Endothelial cell of umbilical vein (primary cell): ENCODE data around the gene CXCL10. TPM values are rescaled to one million over a fixed set of nuclear protein-coding genes. Genes with fewer than 3 reads are reported as not detected.

Experiments used
- BruUV-seq: library from RNA; stranded (reverse); fragments of 400-500 nt; replicated peaks from 2 replicates; lab custom pipeline; 2021; lab: Mats Ljungman, UMichigan
- CTCF ChIA-PET: fragments of 300-600, 350-600 bp; sonication (Branson Sonifier 250); formaldehyde crosslinking; loops from one replicate; lab custom pipeline; 2021; ENCODE audit warnings: antibody characterized with exemption, inconsistent platforms; lab: Charles Lee
- POLR2A ChIA-PET: fragments of 300-600, 350-600 bp; sonication (Branson Sonifier 250); formaldehyde crosslinking; loops from one replicate; lab custom pipeline; 2021; ENCODE audit warnings: antibody characterized with exemption, inconsistent platforms; lab: Charles Lee
- DNase-seq: peaks from one replicate; pipeline ENCODE4 v3.0.0-alpha.2; 2011; ENCODE audit warnings: low read depth, low spot score
- FAIRE-seq: peaks from 2 replicates; lab custom pipeline; 2011; peaks lifted over from hg19 to GRCh38; lab: Jason Lieb, UNC
- H2AFZ ChIP-seq: 2 replicates; pipeline ENCODE4 v1.6.0; 2012; ENCODE audit warnings: low read depth, low read length, control low read depth, inconsistent platforms
- H3K27ac ChIP-seq: 2 replicates; pipeline ENCODE4 v1.5.1; 2011; ENCODE audit warnings: low read depth, mild to moderate bottlenecking, control low read depth, low read length, moderate library complexity; ENCODE audit not compliant: insufficient read depth
- H3K27me3 ChIP-seq, 2 experiments: 2 replicates each; pipeline versions ENCODE4 v1.6.0 to v1.6.1; 2011; ENCODE audit warnings: low read length in 2 of 2, mixed read lengths in 1 of 2; ENCODE audit not compliant: control insufficient read depth in 2 of 2, insufficient read depth in 2 of 2
- H3K36me3 ChIP-seq, 2 experiments: 2 replicates in 1 of 2; 3 replicates in 1 of 2; pipeline ENCODE4 v1.5.1; 2011; ENCODE audit warnings: low read length in 2 of 2, mild to moderate bottlenecking in 1 of 2, moderate library complexity in 1 of 2; ENCODE audit not compliant: control insufficient read depth in 2 of 2, insufficient read depth in 2 of 2; ENCODE audit errors: extremely low read depth in 1 of 2
- H3K4me1 ChIP-seq: 3 replicates; pipeline ENCODE4 v1.5.1; 2011; ENCODE audit warnings: mild to moderate bottlenecking, low read length; ENCODE audit not compliant: control insufficient read depth, insufficient read depth; ENCODE audit errors: extremely low read depth
- H3K4me2 ChIP-seq: 2 replicates; pipeline ENCODE4 v1.6.1; 2011; ENCODE audit warnings: low read length, control low read depth, mixed read lengths; ENCODE audit not compliant: insufficient read depth
- H3K4me3 ChIP-seq, 3 experiments: fragments of 200-600 bp in 1 of 3; sonication (generic), shearing (Covaris generic) in 1 of 3; replicated peaks in 1 of 3; 2 replicates each; pipeline ENCODE4 v1.5.1; 2011 to 2016; ENCODE audit warnings: control low read depth in 3 of 3, low read length in 3 of 3, mild to moderate bottlenecking in 2 of 3, inconsistent platforms in 1 of 3, low read depth in 1 of 3, moderate library complexity in 1 of 3; ENCODE audit not compliant: insufficient read depth in 1 of 3
- H3K79me2 ChIP-seq: 2 replicates; pipeline ENCODE4 v1.6.0; 2012; ENCODE audit warnings: low read length, inconsistent platforms; ENCODE audit not compliant: control insufficient read depth, insufficient read depth
- H3K9ac ChIP-seq: replicated peaks from 2 replicates; pipeline ENCODE3; 2011; ENCODE audit warnings: low read length, control low read depth; ENCODE audit not compliant: insufficient read depth; ENCODE audit errors: extremely low read depth
- H3K9me1 ChIP-seq: replicated peaks from 3 replicates; pipeline ENCODE4 v1.6.0; 2011; ENCODE audit warnings: mild to moderate bottlenecking, low read length; ENCODE audit not compliant: control insufficient read depth, insufficient read depth; ENCODE audit errors: extremely low read depth
- H3K9me3 ChIP-seq: replicated peaks from 2 replicates; pipeline ENCODE4 v1.5.1; 2012; ENCODE audit warnings: low read length, inconsistent platforms; ENCODE audit not compliant: control insufficient read depth, insufficient read depth
- H4K20me1 ChIP-seq: replicated peaks from 2 replicates; pipeline ENCODE3; 2011; ENCODE audit warnings: mild to moderate bottlenecking, low read length; ENCODE audit not compliant: control insufficient read depth, insufficient read depth; ENCODE audit errors: extremely low read depth
- CTCF ChIP-seq, 2 donors: IDR thresholded peaks; 1 replicate in 1 of 2; 2 replicates in 1 of 2; pipeline ENCODE4 v1.5.1; 2011; ENCODE audit warnings: low read length in 2 of 2, mild to moderate bottlenecking in 2 of 2, moderate library complexity in 2 of 2, control low read depth in 1 of 2, inconsistent platforms in 1 of 2, low read depth in 1 of 2; ENCODE audit not compliant: insufficient read depth in 1 of 2; ENCODE audit errors: extremely low read depth in 1 of 2
- EZH2 ChIP-seq: IDR thresholded peaks from 2 replicates; pipeline ENCODE4 v1.6.1; 2012; ENCODE audit warnings: borderline replicate concordance, low read depth, mild to moderate bottlenecking, moderate library complexity, low read length, inconsistent platforms; ENCODE audit not compliant: severe bottlenecking
- FOS ChIP-seq: IDR thresholded peaks from 2 replicates; pipeline ENCODE4 v1.6.1; 2011; ENCODE audit warnings: mild to moderate bottlenecking, low read length, moderate library complexity, borderline replicate concordance; ENCODE audit not compliant: insufficient read depth
- GATA2 ChIP-seq: IDR thresholded peaks from 2 replicates; pipeline ENCODE4 v1.7.0; 2011; ENCODE audit warnings: low read depth, mild to moderate bottlenecking, moderate library complexity, mixed read lengths, low read length; ENCODE audit not compliant: insufficient read length, insufficient read depth
- JUN ChIP-seq: IDR thresholded peaks from 2 replicates; pipeline ENCODE4 v1.6.1; 2011; ENCODE audit warnings: borderline replicate concordance, low read depth; ENCODE audit not compliant: insufficient read length, insufficient read depth
- MAX ChIP-seq: IDR thresholded peaks from 2 replicates; pipeline ENCODE4 v1.6.1; 2011; ENCODE audit not compliant: insufficient read depth, insufficient read length
- MYC ChIP-seq: IDR thresholded peaks from one replicate; pipeline ENCODE4 v1.6.1; 2011; ENCODE audit warnings: mild to moderate bottlenecking, low read depth, low read length
- POLR2A ChIP-seq: IDR thresholded peaks from 2 replicates; pipeline ENCODE4 v1.6.1; 2012; ENCODE audit warnings: low read depth, mild to moderate bottlenecking, control low read depth, low read length
- POLR2AphosphoS5 ChIP-seq: IDR thresholded peaks from 2 replicates; pipeline ENCODE4 v1.6.1; 2012; ENCODE audit warnings: low read depth, mild to moderate bottlenecking, control low read depth, low read length, moderate library complexity; ENCODE audit not compliant: insufficient read depth
- dilution Hi-C: fragments of 300-500 bp; cut with MboI; formaldehyde crosslinking; loops from one replicate; pipeline ENCODE4 v1.15.0; 2019; ENCODE audit warnings: low sequenced_read_pairs; ENCODE audit not compliant: extremely low pct_ligation_motif_present
- intact Hi-C: fragments of 100-400 bp; cut with micrococcal nuclease; formaldehyde crosslinking; loops from one replicate; pipeline ENCODE4 v1.10.0; 2022
- polyA plus RNA-seq, 4 experiments: library from polyadenylated mRNA; depleted of rRNA in 3 of 4; stranded (reverse) in 3 of 4; unstranded in 1 of 4; fragments of >200 nt; gene quantifications; 2 replicates each; pipeline versions ENCODE4 v1.2.1 to v1.2.3, GENCODE V29; 2011 to 2012; ENCODE audit warnings: missing spikeins in 1 of 4
- total RNA-seq: library from RNA; stranded (reverse); gene quantifications from 2 replicates; pipeline ENCODE4 v1.2.3, GENCODE V29; 2021

The CXCL10 gene
- total and polyA plus RNA-seq, 2 donors (not counting 3 experiments of a cell fraction or from before 2014, with no cell fraction given) = 0.18 TPM; not detected in 1

- dilution Hi-C loops = no loop called here
- BruUV-seq = no TSS peak
- no peak overlapping the region for H3K27ac ChIP-seq
- ChIA-PET CTCF (interaction anchor here (2.6 to 4.0 kb wide), 3 partner anchors 38 to 87 kb away, joined by 33 to 127 read pairs (median 124); partner anchors contain the start of gene CXCL11), POLR2A (no interaction called here)
- H3K79me2 ChIP-seq = no peaks in the 10 kb centered on the region
- H3K27me3 ChIP-seq = peaks cover 7 to 9% of the 10 kb centered on the region in 2 experiments
- no peaks in the 10 kb centered on the region for H3K9me1 ChIP-seq
- H3K4me3 ChIP-seq = no peak overlapping the region
- DNase-seq (no peak), FAIRE-seq (no peak)
- peaks cover 8% of the 10 kb centered on the region for H3K4me1 ChIP-seq
- no peaks in the 10 kb centered on the region for H3K36me3 ChIP-seq
- no peaks in the 10 kb centered on the region for H4K20me1 ChIP-seq
- H2AFZ ChIP-seq = no peak overlapping the region
- H3K9ac ChIP-seq = no peak overlapping the region
- no peak overlapping the region for H3K4me2 ChIP-seq
- intact Hi-C loops = no loop called here
- TF ChIP-seq POLR2A (no peak), FOS (no peak), MAX (no peak), MYC (no peak), GATA2 (no peak)
- no peaks in the 10 kb centered on the region for H3K9me3 ChIP-seq
Measured at GRCh38 chr4:75997946-75998345, 25.4 kb downstream of the CXCL10 start.

GRCh38 chr4:75997081-75997480 is 26.2 kb downstream of the CXCL10 start:
- H3K9me3 ChIP-seq = no peaks in the 10 kb centered on the region
- CTCF ChIA-PET = interaction anchor here (0.8 to 4.0 kb wide), 6 partner anchors 35 to 134 kb away, joined by 3 to 127 read pairs (median 34); partner anchors contain the start of gene CXCL11
- BruUV-seq = no TSS peak
- intact Hi-C loops (no loop called here), dilution Hi-C loops (no loop called here)
- no peak overlapping the region for H3K27ac ChIP-seq
- no peak overlapping the region for H3K9ac ChIP-seq
- no peak for DNase-seq
- H3K4me3 ChIP-seq = no peak overlapping the region
- TF ChIP-seq POLR2A (no peak), MYC (no peak), GATA2 (no peak), CTCF (IDR thresholded peaks at IDR 0.05; ENCODE audit: extremely low read depth in 1 of 2, insufficient read depth in 1 of 2, low read depth in 1 of 2, low read length in 2 of 2) (no peak), EZH2 (no peak), POLR2AphosphoS5 (no peak), MAX (no peak), JUN (no peak)
- no peak for FAIRE-seq
- H3K27me3 ChIP-seq = peaks cover 7 to 8% of the 10 kb centered on the region in 2 experiments
- H4K20me1 ChIP-seq = no peaks in the 10 kb centered on the region
- no peaks in the 10 kb centered on the region for H3K9me1 ChIP-seq
- POLR2A ChIA-PET = no interaction called here
- H3K4me2 ChIP-seq = no peak overlapping the region
- no peaks in the 10 kb centered on the region for H3K36me3 ChIP-seq
- no peak overlapping the region for H2AFZ ChIP-seq
- H3K4me1 ChIP-seq = peaks cover 3% of the 10 kb centered on the region
- no peaks in the 10 kb centered on the region for H3K79me2 ChIP-seq
